Measurements from ENCODE around the gene ESR1.

DNA sequence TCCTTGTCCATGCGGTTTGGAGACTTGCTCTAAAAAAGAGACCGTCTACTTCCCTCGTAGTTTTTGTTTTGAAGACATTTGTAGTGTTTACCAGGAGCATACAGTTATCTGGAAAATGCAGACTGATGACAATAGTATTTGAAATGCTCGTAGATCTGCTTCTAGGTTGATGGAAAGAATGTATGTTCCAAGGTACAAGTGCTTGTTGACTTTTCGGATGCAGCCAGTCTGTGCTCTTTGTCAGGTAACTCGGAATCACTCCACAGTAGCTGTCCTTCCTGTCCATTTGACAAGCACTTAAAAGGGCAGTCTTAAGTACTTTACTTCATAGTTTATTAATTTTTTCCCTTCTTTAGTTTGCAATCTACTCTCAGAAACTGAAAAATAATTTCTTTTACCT is 194.8 kb downstream of the ESR1 start:
- TF ChIP-seq, protein P1, sequence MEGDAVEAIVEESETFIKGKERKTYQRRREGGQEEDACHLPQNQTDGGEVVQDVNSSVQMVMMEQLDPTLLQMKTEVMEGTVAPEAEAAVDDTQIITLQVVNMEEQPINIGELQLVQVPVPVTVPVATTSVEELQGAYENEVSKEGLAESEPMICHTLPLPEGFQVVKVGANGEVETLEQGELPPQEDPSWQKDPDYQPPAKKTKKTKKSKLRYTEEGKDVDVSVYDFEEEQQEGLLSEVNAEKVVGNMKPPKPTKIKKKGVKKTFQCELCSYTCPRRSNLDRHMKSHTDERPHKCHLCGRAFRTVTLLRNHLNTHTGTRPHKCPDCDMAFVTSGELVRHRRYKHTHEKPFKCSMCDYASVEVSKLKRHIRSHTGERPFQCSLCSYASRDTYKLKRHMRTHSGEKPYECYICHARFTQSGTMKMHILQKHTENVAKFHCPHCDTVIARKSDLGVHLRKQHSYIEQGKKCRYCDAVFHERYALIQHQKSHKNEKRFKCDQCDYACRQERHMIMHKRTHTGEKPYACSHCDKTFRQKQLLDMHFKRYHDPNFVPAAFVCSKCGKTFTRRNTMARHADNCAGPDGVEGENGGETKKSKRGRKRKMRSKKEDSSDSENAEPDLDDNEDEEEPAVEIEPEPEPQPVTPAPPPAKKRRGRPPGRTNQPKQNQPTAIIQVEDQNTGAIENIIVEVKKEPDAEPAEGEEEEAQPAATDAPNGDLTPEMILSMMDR (conservative IDR thresholded peaks at IDR 0.05; ENCODE audit: low read length), result no peak
- no peak for TF ChIP-seq EZH2phosphoT487 (IDR thresholded peaks at IDR 0.05; ENCODE audit: borderline replicate concordance, low read depth, low read length)
